Neural progenitor cell (in vitro differentiated cells): Measurements from ENCODE around the gene MFSD11. TPM values are rescaled to one million over a fixed set of nuclear protein-coding genes. Genes with fewer than 3 reads are reported as not detected.

Source experiments
- DNase-seq: peaks from one replicate; pipeline ENCODE4 v3.0.0-alpha.2; 2016; ENCODE audit warnings: low spot score
- H2AFZ ChIP-seq: fragments of 200-600 bp; sonication (generic); replicated peaks from 2 replicates; pipeline ENCODE4 v1.6.1; 2016; ENCODE audit warnings: antibody characterized with exemption
- H3F3A ChIP-seq: fragments of 200-600 bp; sonication (generic); 2 replicates; pipeline ENCODE4 v1.6.1; 2016; ENCODE audit warnings: antibody characterized with exemption, low read depth
- H3K27ac ChIP-seq: fragments of 200-600 bp; sonication (generic); 2 replicates; pipeline ENCODE4 v1.5.1; 2016; ENCODE audit warnings: mild to moderate bottlenecking
- H3K27me3 ChIP-seq: fragments of 200-600 bp; sonication (generic); 2 replicates; pipeline ENCODE4 v1.6.1; 2016; ENCODE audit warnings: mild to moderate bottlenecking, moderate library complexity
- H3K36me3 ChIP-seq: fragments of 200-600 bp; sonication (generic); 2 replicates; pipeline ENCODE4 v1.5.1; 2016
- H3K4me1 ChIP-seq: fragments of 200-600 bp; sonication (generic); 2 replicates; pipeline ENCODE4 v1.6.1; 2016; ENCODE audit warnings: mixed run types
- H3K4me2 ChIP-seq: fragments of 200-600 bp; sonication (generic); 2 replicates; pipeline ENCODE4 v1.6.1; 2016
- H3K4me3 ChIP-seq: fragments of 200-600 bp; sonication (generic); 2 replicates; pipeline ENCODE4 v1.5.1; 2016
- H3K79me2 ChIP-seq: fragments of 200-600 bp; sonication (generic); 2 replicates; pipeline ENCODE4 v1.6.1; 2016; ENCODE audit warnings: low read depth
- H3K9ac ChIP-seq: fragments of 200-600 bp; sonication (generic); 2 replicates; pipeline ENCODE4 v1.6.1; 2016
- H3K9me3 ChIP-seq: fragments of 200-600 bp; sonication (generic); 2 replicates; pipeline ENCODE4 v1.5.1; 2016; ENCODE audit warnings: low read depth
- H4K20me1 ChIP-seq: fragments of 200-600 bp; sonication (generic); 2 replicates; pipeline ENCODE4 v1.6.1; 2016; ENCODE audit warnings: low read depth
- H3K27ac Mint-ChIP-seq: 3 replicates; pipeline ENCODE4 v1.8.0; 2021; ENCODE audit warnings: mixed read lengths
- H3K27me3 Mint-ChIP-seq: 2 replicates; pipeline ENCODE4 v1.8.0; 2022; ENCODE audit warnings: low read depth, mild to moderate bottlenecking, inconsistent platforms, moderate library complexity, mixed read lengths; ENCODE audit not compliant: insufficient read depth
- H3K36me3 Mint-ChIP-seq: 3 replicates; pipeline ENCODE4 v1.8.0; 2021; ENCODE audit warnings: mixed read lengths
- H3K4me1 Mint-ChIP-seq: 3 replicates; pipeline ENCODE4 v1.8.0; 2021; ENCODE audit warnings: mixed read lengths
- H3K4me3 Mint-ChIP-seq: 3 replicates; pipeline ENCODE4 v1.8.0; 2021; ENCODE audit warnings: mild to moderate bottlenecking, moderate library complexity, mixed read lengths
- H3K9me3 Mint-ChIP-seq: 3 replicates; pipeline ENCODE4 v1.8.0; 2020; ENCODE audit warnings: mixed read lengths
- EZH2 ChIP-seq: fragments of 200-600 bp; sonication (generic); IDR thresholded peaks from 2 replicates; pipeline ENCODE4 v1.6.1; 2017; ENCODE audit warnings: antibody characterized with exemption, mild to moderate bottlenecking, moderate library complexity
- EZH2phosphoT487 ChIP-seq: fragments of 200-600 bp; sonication (generic); IDR thresholded peaks from 2 replicates; pipeline ENCODE4 v1.6.1; 2017; ENCODE audit warnings: antibody characterized with exemption
- total RNA-seq: library from RNA; depleted of rRNA; stranded (reverse); fragments of >200 nt; gene quantifications from 2 replicates; pipeline ENCODE4 v1.2.3, GENCODE V29; 2015; ENCODE audit warnings: low replicate concordance
- TF ChIP-seq, protein P1 (sequence below): fragments of 200-600 bp; sonication (generic); IDR thresholded peaks from 2 replicates; pipeline ENCODE4 v1.5.1; 2017; ENCODE audit warnings: antibody characterized with exemption, mild to moderate bottlenecking

Gene MFSD11
- total RNA-seq, 1 donor from 2014 or later, result 25.7 TPM

DNA sequence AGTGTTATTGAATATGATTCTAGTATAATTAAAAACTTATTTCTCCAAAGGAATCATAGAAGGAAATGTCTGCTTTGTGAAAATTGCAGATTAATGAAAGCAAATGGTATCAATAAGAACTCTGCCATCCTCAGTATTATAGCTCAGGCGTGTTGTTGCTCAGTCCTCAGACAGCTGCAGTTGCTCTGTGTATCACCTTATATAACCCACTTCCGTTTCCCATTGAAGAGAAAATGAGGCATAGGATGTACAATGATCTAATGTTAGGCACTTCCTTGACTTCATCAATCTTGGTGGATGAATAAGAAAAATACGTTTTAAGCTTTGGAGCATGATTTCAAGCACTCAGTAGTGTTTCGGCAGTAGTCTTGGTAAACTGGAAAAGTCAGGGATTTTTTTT lies 14.1 kb downstream of the MFSD11 start:
- H3K4me2 ChIP-seq, result no peak overlapping the region
- H2AFZ ChIP-seq, result no peak overlapping the region
- TF ChIP-seq EZH2 (no peak), EZH2phosphoT487 (no peak)
- TF ChIP-seq, protein P1, sequence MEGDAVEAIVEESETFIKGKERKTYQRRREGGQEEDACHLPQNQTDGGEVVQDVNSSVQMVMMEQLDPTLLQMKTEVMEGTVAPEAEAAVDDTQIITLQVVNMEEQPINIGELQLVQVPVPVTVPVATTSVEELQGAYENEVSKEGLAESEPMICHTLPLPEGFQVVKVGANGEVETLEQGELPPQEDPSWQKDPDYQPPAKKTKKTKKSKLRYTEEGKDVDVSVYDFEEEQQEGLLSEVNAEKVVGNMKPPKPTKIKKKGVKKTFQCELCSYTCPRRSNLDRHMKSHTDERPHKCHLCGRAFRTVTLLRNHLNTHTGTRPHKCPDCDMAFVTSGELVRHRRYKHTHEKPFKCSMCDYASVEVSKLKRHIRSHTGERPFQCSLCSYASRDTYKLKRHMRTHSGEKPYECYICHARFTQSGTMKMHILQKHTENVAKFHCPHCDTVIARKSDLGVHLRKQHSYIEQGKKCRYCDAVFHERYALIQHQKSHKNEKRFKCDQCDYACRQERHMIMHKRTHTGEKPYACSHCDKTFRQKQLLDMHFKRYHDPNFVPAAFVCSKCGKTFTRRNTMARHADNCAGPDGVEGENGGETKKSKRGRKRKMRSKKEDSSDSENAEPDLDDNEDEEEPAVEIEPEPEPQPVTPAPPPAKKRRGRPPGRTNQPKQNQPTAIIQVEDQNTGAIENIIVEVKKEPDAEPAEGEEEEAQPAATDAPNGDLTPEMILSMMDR, result no peak
- H3K9ac ChIP-seq, result no peak overlapping the region
- H3K79me2 ChIP-seq, result no peaks in the 10 kb centered on the region
- Mint-ChIP-seq H3K27me3 (no peaks in the 10 kb centered on the region), H3K27ac (no peak overlapping the region), H3K4me1 (no peaks in the 10 kb centered on the region), H3K9me3 (no peaks in the 10 kb centered on the region), H3K4me3 (no peak overlapping the region), H3K36me3 (peaks cover 15% of the 10 kb centered on the region)
- H3K36me3 ChIP-seq, result no peaks in the 10 kb centered on the region
- DNase-seq, result no peak
- H3K27me3 ChIP-seq, result no peaks in the 10 kb centered on the region
- H3K4me3 ChIP-seq, result no peak overlapping the region
- H3K9me3 ChIP-seq, result no peaks in the 10 kb centered on the region
- H3K4me1 ChIP-seq, result no peaks in the 10 kb centered on the region
- H3K27ac ChIP-seq, result no peak overlapping the region
- H3F3A ChIP-seq, result no peaks in the 10 kb centered on the region
- no peaks in the 10 kb centered on the region for H4K20me1 ChIP-seq

DNA sequence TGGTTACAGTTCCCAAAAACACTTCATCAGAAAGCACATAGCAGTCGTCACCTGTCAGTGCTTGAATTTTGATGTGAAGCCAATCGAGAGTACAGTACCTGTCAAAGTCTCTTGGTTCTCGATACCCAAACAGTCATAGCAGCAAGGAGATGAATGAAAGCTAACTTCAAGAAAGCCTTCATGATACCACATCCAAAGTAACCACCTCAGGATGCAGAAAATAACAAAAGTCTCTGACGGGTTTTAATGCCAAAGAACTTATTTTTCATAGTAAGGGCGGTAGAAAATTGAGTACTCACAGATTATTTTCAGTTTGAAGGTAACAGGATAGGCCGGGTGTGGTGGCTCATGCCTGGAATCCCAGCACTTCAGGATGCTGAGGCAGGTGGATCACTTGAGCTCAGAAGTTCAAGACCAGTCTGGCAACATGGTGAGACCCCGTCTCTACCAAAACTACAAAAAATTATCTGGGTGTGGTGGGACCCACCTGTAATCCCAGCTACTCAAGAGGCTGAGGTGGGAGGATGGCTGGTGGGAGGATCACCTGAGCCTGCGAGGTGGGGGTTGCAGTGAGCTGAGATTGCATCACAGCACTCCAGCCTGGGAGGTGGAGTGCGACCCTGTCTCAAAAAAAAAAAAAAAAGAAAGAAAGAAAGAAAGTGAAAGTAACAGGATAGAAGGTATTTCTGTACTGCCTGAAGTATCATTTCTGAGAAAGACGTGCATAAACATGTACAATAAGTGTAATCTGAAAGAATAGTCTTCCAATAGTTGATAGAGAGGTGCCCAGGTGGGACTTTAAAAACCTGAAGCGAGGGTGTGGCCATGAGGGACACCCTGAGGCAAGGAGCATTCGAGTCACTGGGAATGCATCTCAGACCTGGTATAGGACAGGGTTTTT lies 15.4 kb downstream of the MFSD11 start:
- H4K20me1 ChIP-seq, result no peaks in the 10 kb centered on the region
- no peaks in the 10 kb centered on the region for H3K36me3 ChIP-seq
- no peak overlapping the region for H3K4me2 ChIP-seq
- TF ChIP-seq EZH2 (no peak), EZH2phosphoT487 (no peak)
- TF ChIP-seq, protein P1, result no peak
- H3F3A ChIP-seq, result no peaks in the 10 kb centered on the region
- Mint-ChIP-seq H3K36me3 (peaks cover 21% of the 10 kb centered on the region), H3K4me3 (no peak overlapping the region), H3K27ac (no peak overlapping the region), H3K9me3 (peaks cover 2% of the 10 kb centered on the region), H3K27me3 (no peaks in the 10 kb centered on the region), H3K4me1 (no peaks in the 10 kb centered on the region)
- no peaks in the 10 kb centered on the region for H3K27me3 ChIP-seq
- H2AFZ ChIP-seq, result no peak overlapping the region
- H3K4me3 ChIP-seq, result no peak overlapping the region
- H3K4me1 ChIP-seq, result no peaks in the 10 kb centered on the region
- no peaks in the 10 kb centered on the region for H3K9me3 ChIP-seq
- no peak overlapping the region for H3K27ac ChIP-seq
- H3K79me2 ChIP-seq, result no peaks in the 10 kb centered on the region
- no peak for DNase-seq
- no peak overlapping the region for H3K9ac ChIP-seq

DNA sequence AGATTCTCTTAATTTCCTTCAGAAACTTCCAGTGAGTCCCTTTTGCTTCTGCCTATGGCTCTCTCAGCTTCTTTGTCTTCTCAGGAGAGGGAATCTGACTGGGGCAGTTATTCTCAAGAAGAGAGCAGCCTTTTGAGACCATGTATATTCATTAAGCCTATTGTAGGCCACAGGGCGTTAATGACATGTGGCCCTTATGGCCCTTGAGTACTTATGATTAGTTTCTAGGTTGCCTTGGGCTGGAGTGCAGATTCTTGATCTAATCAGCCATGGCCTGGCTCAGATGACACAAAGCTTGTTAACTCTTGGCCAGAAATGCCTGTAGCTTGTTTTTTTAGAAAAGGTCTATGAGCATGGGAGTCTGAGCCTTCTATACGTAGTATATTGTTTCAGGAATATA lies 17.4 kb downstream of the MFSD11 start:
- Histone ChIP-seq H3K27ac (no peak overlapping the region), H3K79me2 (no peaks in the 10 kb centered on the region), H3K4me3 (no peak overlapping the region), H3K4me2 (no peak overlapping the region), H4K20me1 (no peaks in the 10 kb centered on the region), H3K9ac (no peak overlapping the region), H3K4me1 (no peaks in the 10 kb centered on the region), H3K9me3 (no peaks in the 10 kb centered on the region), H2AFZ (no peak overlapping the region), H3K36me3 (no peaks in the 10 kb centered on the region), H3K27me3 (no peaks in the 10 kb centered on the region), H3F3A (no peaks in the 10 kb centered on the region)
- no peak for DNase-seq
- Mint-ChIP-seq H3K27me3 (no peaks in the 10 kb centered on the region), H3K27ac (no peak overlapping the region), H3K9me3 (peaks cover 2% of the 10 kb centered on the region), H3K4me1 (no peaks in the 10 kb centered on the region), H3K36me3 (peaks cover 22% of the 10 kb centered on the region), H3K4me3 (no peak overlapping the region)
- TF ChIP-seq EZH2phosphoT487 (no peak), EZH2 (no peak)
- TF ChIP-seq, protein P1, result no peak
